ENCODE data around the gene RIN3. TPM values are rescaled to one million over a fixed set of nuclear protein-coding genes. Genes with fewer than 3 reads are reported as not detected.

RIN3 gene, protein sequence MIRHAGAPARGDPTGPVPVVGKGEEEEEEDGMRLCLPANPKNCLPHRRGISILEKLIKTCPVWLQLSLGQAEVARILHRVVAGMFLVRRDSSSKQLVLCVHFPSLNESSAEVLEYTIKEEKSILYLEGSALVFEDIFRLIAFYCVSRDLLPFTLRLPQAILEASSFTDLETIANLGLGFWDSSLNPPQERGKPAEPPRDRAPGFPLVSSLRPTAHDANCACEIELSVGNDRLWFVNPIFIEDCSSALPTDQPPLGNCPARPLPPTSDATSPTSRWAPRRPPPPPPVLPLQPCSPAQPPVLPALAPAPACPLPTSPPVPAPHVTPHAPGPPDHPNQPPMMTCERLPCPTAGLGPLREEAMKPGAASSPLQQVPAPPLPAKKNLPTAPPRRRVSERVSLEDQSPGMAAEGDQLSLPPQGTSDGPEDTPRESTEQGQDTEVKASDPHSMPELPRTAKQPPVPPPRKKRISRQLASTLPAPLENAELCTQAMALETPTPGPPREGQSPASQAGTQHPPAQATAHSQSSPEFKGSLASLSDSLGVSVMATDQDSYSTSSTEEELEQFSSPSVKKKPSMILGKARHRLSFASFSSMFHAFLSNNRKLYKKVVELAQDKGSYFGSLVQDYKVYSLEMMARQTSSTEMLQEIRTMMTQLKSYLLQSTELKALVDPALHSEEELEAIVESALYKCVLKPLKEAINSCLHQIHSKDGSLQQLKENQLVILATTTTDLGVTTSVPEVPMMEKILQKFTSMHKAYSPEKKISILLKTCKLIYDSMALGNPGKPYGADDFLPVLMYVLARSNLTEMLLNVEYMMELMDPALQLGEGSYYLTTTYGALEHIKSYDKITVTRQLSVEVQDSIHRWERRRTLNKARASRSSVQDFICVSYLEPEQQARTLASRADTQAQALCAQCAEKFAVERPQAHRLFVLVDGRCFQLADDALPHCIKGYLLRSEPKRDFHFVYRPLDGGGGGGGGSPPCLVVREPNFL
- total RNA-seq (ENCODE audit: low replicate concordance), result 2.3 and 2.6 TPM in 2 replicates

GRCh38 chr14:92513204-92513965 is at the start of gene RIN3:
Gene RIN3, plus strand, starts transcription at chr14:92513781. Its CDS starts 152 bp downstream, at chr14:92513933.

Other genes with a start within 250 kb of the RIN3 start
- gene SLC24A4, start 190.6 kb upstream of the RIN3 start, total RNA-seq (ENCODE audit: low replicate concordance), result not detected in 2 replicates
- gene LGMN, start 234.8 kb downstream of the RIN3 start, total RNA-seq (ENCODE audit: low replicate concordance), result 65.4 and 110 TPM in 2 replicates

Measured in smooth muscle cell of the coronary artery (primary cell).